Body of pancreas (tissue), 4 donors: ENCODE data around the gene RAB9A.
"Not testable (repeated sequence)": the region's sequence is repeated elsewhere in the genome, so short reads cannot be mapped to it uniquely, and the experiment has no call there.

Experiments used
- POLR2A ChIP-seq, 3 donors: fragments of 450-650 bp; IDR thresholded peaks; one replicate each; pipeline ENCODE4 v1.6.1; 2016; ENCODE audit warnings: antibody characterized with exemption in 3 of 3, mild to moderate bottlenecking in 2 of 3
- TF ChIP-seq, protein P1 (sequence below), 7 experiments: fragments of 450-650 bp in 4 of 7; fragments of 200-600 bp in 3 of 7; sonication (generic) in 3 of 7; IDR thresholded peaks; one replicate each; pipeline ENCODE4 v1.5.1; 2016 to 2019; ENCODE audit warnings: antibody characterized with exemption in 7 of 7

DNA sequence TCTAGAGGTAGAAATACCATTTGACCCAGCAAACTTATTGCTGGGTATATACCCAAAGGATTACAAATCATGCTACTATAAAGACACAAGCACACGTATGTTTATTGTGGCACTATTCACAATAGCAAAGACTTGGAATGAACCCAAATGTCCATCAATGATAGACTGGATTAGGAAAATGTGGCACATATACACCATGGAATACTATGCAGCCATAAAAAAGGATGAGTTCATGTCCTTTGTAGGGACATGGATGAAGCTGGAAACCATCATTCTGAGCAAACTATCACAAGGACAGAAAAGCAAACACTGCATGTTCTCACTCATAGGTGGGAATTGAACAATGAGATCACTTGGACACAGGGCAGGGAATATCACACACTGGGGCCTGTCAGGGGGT, 41.6 kb downstream of the RAB9A start:
- TF ChIP-seq, protein P1, sequence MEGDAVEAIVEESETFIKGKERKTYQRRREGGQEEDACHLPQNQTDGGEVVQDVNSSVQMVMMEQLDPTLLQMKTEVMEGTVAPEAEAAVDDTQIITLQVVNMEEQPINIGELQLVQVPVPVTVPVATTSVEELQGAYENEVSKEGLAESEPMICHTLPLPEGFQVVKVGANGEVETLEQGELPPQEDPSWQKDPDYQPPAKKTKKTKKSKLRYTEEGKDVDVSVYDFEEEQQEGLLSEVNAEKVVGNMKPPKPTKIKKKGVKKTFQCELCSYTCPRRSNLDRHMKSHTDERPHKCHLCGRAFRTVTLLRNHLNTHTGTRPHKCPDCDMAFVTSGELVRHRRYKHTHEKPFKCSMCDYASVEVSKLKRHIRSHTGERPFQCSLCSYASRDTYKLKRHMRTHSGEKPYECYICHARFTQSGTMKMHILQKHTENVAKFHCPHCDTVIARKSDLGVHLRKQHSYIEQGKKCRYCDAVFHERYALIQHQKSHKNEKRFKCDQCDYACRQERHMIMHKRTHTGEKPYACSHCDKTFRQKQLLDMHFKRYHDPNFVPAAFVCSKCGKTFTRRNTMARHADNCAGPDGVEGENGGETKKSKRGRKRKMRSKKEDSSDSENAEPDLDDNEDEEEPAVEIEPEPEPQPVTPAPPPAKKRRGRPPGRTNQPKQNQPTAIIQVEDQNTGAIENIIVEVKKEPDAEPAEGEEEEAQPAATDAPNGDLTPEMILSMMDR (IDR thresholded peaks at IDR 0.05) = not testable (repeated sequence)
- not testable (repeated sequence) for TF ChIP-seq POLR2A (IDR thresholded peaks at IDR 0.05)
